NCI-H2081 (cell line): ENCODE measurements around the gene PTPN2.

ENCODE experiments used
- DNase-seq, 2 experiments: peaks; one replicate each; lab custom pipeline; 2025; lab: John Stamatoyannopoulos, UW

Gene PTPN2

DNA sequence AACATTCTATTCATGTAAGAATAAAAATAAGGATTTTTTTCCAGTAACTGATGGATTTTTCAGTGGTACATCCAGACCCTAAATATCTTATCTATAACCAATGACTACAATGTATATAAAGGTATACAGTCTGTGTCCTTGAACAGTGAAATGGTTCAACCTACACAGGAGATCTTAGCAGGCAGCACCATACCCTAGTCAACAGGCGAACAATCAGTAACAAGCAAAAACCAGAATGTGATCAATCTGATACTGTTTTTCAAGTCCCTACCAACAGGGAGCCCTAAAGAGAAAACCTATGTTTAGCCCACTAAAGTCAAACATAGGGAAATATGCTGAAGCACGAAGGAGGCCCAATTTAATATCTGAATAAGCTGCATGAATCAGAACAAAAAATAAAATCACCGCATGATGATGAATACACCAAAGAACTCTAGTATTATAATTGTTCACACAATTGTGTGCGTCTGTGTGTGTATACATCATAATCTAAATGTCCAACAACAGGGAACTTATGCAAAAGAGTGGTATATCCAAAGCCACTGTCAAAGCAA lies 26.0 kb downstream of the PTPN2 start:
- DNase-seq, result no peak

DNA sequence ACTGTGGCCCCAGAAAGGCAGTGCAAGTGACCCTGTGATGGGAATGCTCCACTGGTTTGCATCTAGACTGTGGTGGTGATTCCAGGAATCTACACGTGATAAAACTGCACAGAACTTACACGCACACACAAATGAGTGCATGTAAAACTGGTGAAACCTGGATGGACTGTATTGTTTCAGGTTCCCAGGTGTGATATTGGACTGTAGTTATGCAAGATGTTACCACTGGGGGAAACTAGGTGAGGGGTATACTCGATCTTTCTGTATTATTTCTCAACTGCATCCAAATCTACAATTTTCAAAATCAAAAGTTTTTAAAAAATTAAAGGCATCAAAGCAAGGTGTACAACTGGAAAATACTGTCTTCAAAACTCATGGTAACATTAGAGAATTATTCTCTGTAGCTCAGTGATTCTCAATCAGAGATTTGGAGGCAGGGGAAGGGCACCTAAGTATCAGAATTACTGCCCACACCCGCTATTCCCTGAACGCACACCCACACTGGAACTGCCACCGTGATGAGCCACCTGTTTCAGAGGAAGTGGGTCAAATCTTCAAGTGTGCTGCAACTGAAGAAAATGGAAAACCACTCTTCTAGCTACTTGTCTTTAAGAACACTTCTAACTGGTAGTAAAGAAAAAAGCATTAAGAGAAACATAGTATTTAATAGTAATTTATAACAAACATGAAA lies 26.7 kb downstream of the PTPN2 start:
- DNase-seq, result no peak

- no peak for DNase-seq
These were observed 28.1 kb downstream of the PTPN2 start for GRCh38 chr18:12855916-12856315.

GRCh38 chr18:12852566-12853315 lies 31.3 kb downstream of the PTPN2 start:
- DNase-seq, result no peak

DNA sequence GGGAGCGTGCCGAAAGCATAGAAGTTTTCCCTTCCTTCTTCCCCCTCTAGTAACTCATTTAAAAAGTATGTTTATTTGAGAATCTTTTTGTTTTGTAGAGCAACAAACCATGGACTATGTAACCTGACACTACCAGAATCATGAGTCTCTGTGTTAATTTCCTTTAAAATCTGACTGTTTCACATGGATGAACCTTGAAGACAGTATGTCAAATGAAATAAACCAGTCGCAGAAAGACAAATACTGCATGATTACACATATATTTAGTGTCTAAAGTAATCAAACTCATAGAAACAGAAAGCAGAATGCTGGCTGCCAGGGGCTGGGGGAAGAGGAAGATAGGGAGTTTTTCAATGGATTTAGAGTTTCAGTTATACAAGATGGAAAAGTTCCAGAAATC lies 32.3 kb downstream of the PTPN2 start:
- no peak for DNase-seq

GRCh38 chr18:12849548-12849947 lies 34.5 kb downstream of the PTPN2 start:
- no peak for DNase-seq

DNA sequence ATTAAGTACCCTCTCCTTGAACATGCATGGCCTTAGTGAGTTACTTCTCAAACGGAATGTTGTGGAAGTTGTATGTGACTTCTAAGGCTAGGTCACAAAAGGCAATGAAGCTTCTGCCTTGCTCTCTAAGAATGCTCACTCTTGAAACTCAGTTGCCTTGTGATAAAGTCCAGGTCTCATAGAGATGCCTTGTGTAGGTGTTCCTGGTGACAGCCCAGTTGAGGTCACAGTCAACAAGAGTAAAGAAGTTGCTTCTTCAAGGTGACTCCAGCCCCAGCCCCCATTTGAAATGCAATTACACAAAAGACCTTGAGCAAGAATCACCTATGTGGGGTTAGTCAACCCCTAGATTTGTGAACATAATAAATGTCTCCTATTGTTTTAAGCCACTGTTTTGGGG lies 35.6 kb downstream of the PTPN2 start:
- no peak for DNase-seq

GRCh38 chr18:12844391-12844790 lies 39.6 kb downstream of the PTPN2 start:
- no peak for DNase-seq

DNA sequence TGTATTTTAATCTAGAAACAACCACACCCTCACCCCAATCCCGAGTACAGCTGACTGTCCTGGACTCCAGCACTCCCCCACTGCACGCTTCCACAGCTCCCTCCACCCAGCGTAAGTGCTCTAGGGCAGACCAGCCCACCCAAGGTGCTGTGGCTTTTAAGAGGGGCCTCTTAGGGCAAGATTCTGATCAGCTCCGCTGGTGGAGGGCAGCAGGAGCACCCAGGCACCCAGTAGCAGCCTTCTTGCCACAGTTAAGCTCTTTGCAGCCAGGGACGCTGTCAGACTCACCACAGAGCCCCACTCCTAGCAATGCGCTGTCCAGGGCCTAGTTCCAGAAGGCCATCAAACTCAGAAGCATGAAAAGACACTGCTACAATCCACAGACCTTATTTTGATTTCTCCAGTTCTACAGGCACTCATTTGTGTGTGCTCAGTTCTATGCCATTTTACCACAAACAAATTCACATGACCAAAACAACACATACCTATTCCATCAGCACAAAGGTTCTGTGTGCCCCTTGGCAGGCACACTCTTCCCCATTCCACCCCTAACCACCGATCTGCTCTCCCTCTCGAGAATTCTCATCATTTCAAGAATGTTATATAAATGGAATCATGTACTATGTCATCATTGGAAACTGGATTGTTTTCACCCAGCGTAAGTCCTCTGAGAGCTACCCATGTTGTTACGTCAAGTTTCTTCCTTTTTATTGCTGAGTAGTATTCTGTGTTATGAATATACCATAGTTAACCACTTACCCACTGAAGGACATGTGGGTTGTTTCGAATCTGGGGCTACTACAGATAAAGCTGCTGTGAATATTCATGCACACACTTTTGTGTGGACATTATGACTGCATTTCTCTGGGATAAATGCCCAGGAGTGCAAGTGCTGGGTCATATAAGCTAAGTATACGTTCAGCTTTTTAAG lies 40.4 kb downstream of the PTPN2 start:
- DNase-seq, result no peak

DNA sequence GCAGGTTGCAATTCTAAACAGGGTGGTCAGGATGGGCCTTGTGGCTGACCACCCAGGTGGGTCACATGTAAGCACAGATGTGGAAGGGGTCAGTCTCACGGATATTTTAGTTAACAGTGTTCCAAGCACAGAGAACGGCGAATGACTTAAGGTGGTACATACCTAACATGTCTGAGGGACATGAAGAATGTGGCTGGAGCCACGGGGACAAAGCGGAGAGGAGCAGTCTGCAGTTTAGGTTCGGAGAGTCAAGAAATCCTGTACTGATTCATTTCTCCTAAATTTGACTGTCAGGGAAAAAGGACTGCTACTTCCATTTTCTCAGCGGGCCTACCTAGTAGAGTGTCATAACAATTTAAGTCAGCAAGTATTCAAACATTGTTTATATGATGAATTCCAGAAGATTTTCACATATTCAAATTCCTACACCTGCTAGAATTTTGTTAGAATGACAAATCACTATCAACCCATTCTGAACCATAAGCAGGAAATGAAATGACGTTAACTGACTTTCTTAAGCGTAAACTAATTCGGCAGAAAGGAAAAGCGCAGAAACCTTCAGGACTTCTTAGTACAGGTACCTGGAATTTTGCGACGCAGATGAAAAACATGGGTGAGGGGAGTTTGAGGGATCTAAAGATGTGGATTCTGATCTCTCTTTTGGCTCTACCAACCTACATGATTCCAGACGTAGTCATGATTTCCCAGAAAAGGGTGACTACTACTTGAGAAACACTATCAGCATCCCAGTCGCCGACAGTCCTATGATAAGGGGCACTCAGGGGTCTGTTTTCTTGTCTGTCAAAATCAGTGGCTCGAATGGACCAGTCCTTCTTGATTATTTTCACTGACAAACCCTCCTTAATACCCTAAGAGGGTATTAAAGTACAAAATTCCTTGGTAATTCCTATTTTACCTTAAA lies 41.3 kb downstream of the PTPN2 start:
- DNase-seq, result no peak

- DNase-seq, result no peak
These were observed 43.0 kb downstream of the PTPN2 start for GRCh38 chr18:12841070-12841469.

DNA sequence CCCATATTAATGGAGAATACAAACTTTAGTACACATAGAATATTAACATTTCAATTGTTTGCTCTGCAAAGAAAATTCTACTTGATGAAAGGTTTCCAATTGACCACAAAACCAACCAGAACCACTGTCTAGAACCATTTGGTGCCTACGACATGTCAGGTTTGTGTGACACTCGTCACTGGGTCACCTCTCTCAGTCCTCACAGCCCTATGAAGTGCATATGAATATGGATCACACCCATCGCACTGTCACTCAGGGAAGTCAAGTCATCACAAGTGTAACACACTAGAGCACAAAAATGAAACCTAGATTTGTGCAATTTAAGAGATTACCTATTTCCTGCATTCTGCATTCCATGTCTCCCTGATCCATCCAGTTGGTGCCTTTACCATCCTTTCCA lies 43.7 kb downstream of the PTPN2 start:
- DNase-seq, result no peak

GRCh38 chr18:12839526-12840196 lies 44.4 kb downstream of the PTPN2 start:
- no peak for DNase-seq

DNA sequence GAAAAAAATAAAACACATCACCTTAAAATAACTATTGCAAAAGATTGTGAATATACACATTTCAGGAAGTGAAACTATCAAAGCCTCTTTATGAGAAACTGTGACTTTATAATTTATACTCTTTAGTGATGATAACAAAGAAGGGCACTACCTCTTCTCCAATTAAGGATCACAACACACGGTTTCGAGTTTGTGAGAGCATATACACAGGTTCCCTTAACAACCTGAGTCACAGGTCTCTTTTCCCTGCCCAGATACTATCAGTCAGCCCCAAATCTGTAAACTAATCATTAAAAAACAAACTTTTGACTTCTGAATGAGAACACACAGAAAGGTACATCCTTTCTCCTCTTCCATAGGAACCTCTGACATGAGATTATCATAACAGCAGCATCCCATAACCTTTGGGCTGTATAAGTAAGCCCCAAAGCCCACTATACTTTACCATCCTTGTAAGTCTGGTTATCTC lies 44.9 kb downstream of the PTPN2 start:
- no peak for DNase-seq

- DNase-seq, result peak in 1 of 2 experiments; percentile 21
These were observed 45.8 kb downstream of the PTPN2 start for GRCh38 chr18:12838178-12838634.

DNA sequence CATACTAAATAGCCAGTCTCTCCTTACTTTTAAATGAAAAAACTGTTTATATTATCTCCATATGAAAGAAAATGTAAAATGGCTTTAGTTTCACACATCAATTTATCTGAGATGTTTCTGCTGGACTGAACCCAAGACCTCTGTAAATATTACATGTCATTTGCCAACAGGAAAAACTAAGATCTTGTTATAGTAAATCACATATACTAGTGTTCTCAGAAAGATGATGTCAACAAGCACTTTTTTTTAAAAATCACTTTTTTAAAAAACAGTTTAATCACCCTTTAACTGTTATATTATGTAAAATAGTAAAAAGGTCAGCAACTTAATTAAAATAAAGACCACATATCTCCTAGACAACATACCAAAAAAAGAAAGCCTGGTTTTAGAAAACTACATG lies 46.3 kb downstream of the PTPN2 start:
- peak in 1 of 2 experiments; percentile 3 for DNase-seq

DNA sequence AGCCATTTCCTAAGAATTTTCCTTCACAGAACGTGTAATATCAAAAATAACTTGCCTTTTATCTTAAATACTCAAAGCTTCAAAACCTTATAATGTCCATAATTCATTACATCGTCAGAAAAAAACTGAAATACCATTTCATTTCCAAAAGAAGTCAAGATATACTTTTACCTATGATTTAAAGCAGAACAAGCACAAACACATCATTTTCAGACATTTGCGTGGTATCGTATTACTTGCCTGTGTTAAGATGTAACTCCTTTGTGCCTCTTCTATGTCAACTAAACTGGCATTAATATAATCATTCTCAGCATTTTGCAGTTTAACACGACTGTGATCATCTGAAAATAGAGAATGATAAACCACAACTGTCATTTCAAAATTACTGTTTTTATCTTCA lies 47.5 kb downstream of the PTPN2 start:
- no peak for DNase-seq

GRCh38 chr18:12828116-12829051 lies 55.7 kb downstream of the PTPN2 start:
- no peak for DNase-seq

DNA sequence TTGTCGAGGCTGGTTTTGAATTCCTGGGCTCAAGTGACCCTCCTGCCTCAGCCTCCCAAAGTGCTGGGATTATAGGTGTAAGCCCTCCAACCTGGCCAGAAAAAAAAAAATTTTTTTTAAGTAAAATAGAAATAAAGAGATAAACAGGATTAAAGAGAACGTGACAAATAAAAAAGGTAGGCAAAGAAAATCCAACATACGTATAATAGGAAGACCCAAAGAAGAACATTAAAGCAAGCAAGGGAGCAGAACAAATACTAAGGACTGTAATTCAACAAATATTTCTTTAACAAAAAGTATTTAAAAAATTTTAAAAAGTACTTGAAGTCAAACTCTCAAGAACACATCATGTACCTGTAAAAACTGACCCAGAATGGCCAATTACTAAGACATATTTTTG lies 56.4 kb downstream of the PTPN2 start:
- DNase-seq, result no peak
